OCI-LY3 (cell line): ENCODE data around the gene ACSL3.

Experiments
- EZH2phosphoT487 ChIP-seq: fragments of 200-600 bp; shearing (Covaris generic); IDR thresholded peaks from 2 replicates; pipeline ENCODE4 v1.6.1; 2018; ENCODE audit warnings: antibody characterized with exemption, mixed run types, low read depth
- TF ChIP-seq, protein P1 (sequence below): fragments of 200-600, 300-600 bp; sonication (generic); IDR thresholded peaks from 2 replicates; pipeline ENCODE4 v1.5.1; 2014; ENCODE audit warnings: antibody characterized with exemption, low read length, low read depth

DNA sequence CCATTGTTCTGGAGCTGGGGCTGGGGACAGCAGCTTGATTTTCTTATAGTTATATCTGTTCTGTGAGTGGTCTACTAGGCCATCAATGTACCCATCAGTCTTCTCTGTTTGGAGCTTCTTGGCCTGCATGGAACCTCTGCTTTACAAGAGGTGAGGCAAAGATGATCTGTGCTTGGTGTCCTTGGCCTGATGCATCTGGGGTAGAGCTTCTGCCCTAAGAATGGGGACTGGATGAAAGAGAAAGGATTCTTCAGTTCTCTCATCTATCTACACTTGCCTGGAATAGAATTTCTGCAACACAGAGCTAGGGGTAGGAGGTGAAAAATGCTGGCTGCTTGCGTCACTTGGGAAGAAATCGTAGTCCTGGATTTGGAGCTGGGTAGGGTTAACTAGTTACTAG lies 46.2 kb downstream of the ACSL3 start:
- TF ChIP-seq, protein P1, sequence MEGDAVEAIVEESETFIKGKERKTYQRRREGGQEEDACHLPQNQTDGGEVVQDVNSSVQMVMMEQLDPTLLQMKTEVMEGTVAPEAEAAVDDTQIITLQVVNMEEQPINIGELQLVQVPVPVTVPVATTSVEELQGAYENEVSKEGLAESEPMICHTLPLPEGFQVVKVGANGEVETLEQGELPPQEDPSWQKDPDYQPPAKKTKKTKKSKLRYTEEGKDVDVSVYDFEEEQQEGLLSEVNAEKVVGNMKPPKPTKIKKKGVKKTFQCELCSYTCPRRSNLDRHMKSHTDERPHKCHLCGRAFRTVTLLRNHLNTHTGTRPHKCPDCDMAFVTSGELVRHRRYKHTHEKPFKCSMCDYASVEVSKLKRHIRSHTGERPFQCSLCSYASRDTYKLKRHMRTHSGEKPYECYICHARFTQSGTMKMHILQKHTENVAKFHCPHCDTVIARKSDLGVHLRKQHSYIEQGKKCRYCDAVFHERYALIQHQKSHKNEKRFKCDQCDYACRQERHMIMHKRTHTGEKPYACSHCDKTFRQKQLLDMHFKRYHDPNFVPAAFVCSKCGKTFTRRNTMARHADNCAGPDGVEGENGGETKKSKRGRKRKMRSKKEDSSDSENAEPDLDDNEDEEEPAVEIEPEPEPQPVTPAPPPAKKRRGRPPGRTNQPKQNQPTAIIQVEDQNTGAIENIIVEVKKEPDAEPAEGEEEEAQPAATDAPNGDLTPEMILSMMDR: no peak
- TF ChIP-seq EZH2phosphoT487: no peak
